Stimulated activated CD4-positive, alpha-beta T cell treated with anti-CD3 and anti-CD28 coated beads, TNF-alpha, amount 100 ng/mL, for 48 hours (primary cell): ENCODE measurements around the gene NPTN.
"Not testable (repeated sequence)": the region's sequence is repeated elsewhere in the genome, so short reads cannot be mapped to it uniquely, and the experiment has no call there.

Experiments used
- DNase-seq, 3 donors: peaks; one replicate each; pipeline ENCODE4 v3.0.0-alpha.2; 2020; ENCODE audit warnings: low read depth in 3 of 3

Gene NPTN

GRCh38 chr15:73601451-73602445, 31.4 kb downstream of the NPTN start:
- no peak for DNase-seq

- no peak for DNase-seq
These were observed 32.5 kb downstream of the NPTN start for GRCh38 chr15:73600413-73601335.

- DNase-seq: no peak
These were observed 33.3 kb downstream of the NPTN start for GRCh38 chr15:73599934-73600333.

GRCh38 chr15:73598530-73599160, 34.5 kb downstream of the NPTN start:
- no peak for DNase-seq

- no peak for DNase-seq
These were observed 36.1 kb downstream of the NPTN start for GRCh38 chr15:73597036-73597638.

- DNase-seq: no peak
These were observed 37.0 kb downstream of the NPTN start for GRCh38 chr15:73596174-73596573.

GRCh38 chr15:73594109-73594508, 39.1 kb downstream of the NPTN start:
- no peak for DNase-seq

- no peak for DNase-seq
These were observed 39.7 kb downstream of the NPTN start for GRCh38 chr15:73593304-73594074.

- DNase-seq: no peak
These were observed 42.9 kb downstream of the NPTN start for GRCh38 chr15:73590263-73590662.

GRCh38 chr15:73589766-73590165, 43.4 kb downstream of the NPTN start:
- no peak for DNase-seq

GRCh38 chr15:73585871-73586654, 47.1 kb downstream of the NPTN start:
- no peak for DNase-seq

GRCh38 chr15:73584699-73585420, 48.3 kb downstream of the NPTN start:
- no peak for DNase-seq

- no peak for DNase-seq
These were observed 49.6 kb downstream of the NPTN start for GRCh38 chr15:73583544-73583943.

- no peak for DNase-seq
These were observed 50.3 kb downstream of the NPTN start for GRCh38 chr15:73582851-73583379.

GRCh38 chr15:73578026-73578425, 55.2 kb downstream of the NPTN start:
- DNase-seq: no peak

- DNase-seq: not testable (repeated sequence)
These were observed 55.6 kb downstream of the NPTN start for GRCh38 chr15:73577593-73577992.

- DNase-seq: no peak
These were observed 57.4 kb downstream of the NPTN start for GRCh38 chr15:73575636-73576247.

- DNase-seq: no peak
These were observed 59.6 kb downstream of the NPTN start for GRCh38 chr15:73573572-73573971.

- DNase-seq: no peak
These were observed 60.2 kb downstream of the NPTN start for GRCh38 chr15:73573037-73573436.
